ENCODE results near the gene PFDN2. TPM values are rescaled to one million over a fixed set of nuclear protein-coding genes. Genes with fewer than 3 reads are reported as not detected.
"Not testable (repeated sequence)": the region's sequence is repeated elsewhere in the genome, so short reads cannot be mapped to it uniquely, and the experiment has no call there.

Gene PFDN2
- polyA plus RNA-seq, 4 donors = 58.7 to 75.7 (median 73.8) TPM

- DNase-seq (ENCODE audit: low read depth in 4 of 4, low spot score in 3 of 4) = no peak
These were observed 21.9 kb upstream of the PFDN2 start for GRCh38 chr1:161139766-161140165.

- DNase-seq (ENCODE audit: low read depth in 4 of 4, low spot score in 3 of 4) = peak in 1 of 4 donors; percentile 27
These were observed 20.6 kb upstream of the PFDN2 start for GRCh38 chr1:161138431-161138830.

- no peak for DNase-seq (ENCODE audit: low read depth in 4 of 4, low spot score in 3 of 4)
These were observed 20.0 kb upstream of the PFDN2 start for GRCh38 chr1:161137881-161138280.

GRCh38 chr1:161133220-161133740 is 15.4 kb upstream of the PFDN2 start:
- DNase-seq (ENCODE audit: low read depth in 4 of 4, low spot score in 3 of 4) = no peak

GRCh38 chr1:161132410-161133219 is 14.8 kb upstream of the PFDN2 start, which contains the start of gene DEDD:
DEDD (minus strand) TSS chr1:161132667; CDS start chr1:161124462, 8,205 bp downstream.
- DNase-seq (ENCODE audit: low read depth in 4 of 4, low spot score in 3 of 4) = peak; percentile 83 to 91 (median 89)

GRCh38 chr1:161131523-161132409 is 13.9 kb upstream of the PFDN2 start:
- DNase-seq (ENCODE audit: low read depth in 4 of 4, low spot score in 3 of 4) = peak in 1 of 4 donors; percentile 21

GRCh38 chr1:161130266-161130665 is 12.4 kb upstream of the PFDN2 start:
- no peak for DNase-seq (ENCODE audit: low read depth in 4 of 4, low spot score in 3 of 4)

- DNase-seq (ENCODE audit: low read depth in 4 of 4, low spot score in 3 of 4) = no peak
These were observed 11.0 kb upstream of the PFDN2 start for GRCh38 chr1:161128591-161129420.

- no peak for DNase-seq (ENCODE audit: low read depth in 4 of 4, low spot score in 3 of 4)
These were observed 9.8 kb upstream of the PFDN2 start for GRCh38 chr1:161127649-161128048.

GRCh38 chr1:161122967-161123366 is 5.1 kb upstream of the PFDN2 start:
- DNase-seq (ENCODE audit: low read depth in 4 of 4, low spot score in 3 of 4) = no peak

- no peak for DNase-seq (ENCODE audit: low read depth in 4 of 4, low spot score in 3 of 4)
These were observed 4.0 kb upstream of the PFDN2 start for GRCh38 chr1:161121834-161122233.

- no peak for DNase-seq (ENCODE audit: low read depth in 4 of 4, low spot score in 3 of 4)
These were observed 3.3 kb upstream of the PFDN2 start for GRCh38 chr1:161121042-161121650.

GRCh38 chr1:161119092-161119903 is 1.5 kb upstream of the PFDN2 start:
- no peak for DNase-seq (ENCODE audit: low read depth in 4 of 4, low spot score in 3 of 4)

GRCh38 chr1:161115961-161116360 is 1.9 kb downstream of the PFDN2 start:
- not testable (repeated sequence) for DNase-seq (ENCODE audit: low read depth in 4 of 4, low spot score in 3 of 4)

GRCh38 chr1:161115132-161115711 is 2.6 kb downstream of the PFDN2 start:
- no peak for DNase-seq (ENCODE audit: low read depth in 4 of 4, low spot score in 3 of 4)

GRCh38 chr1:161114556-161114955 is 3.3 kb downstream of the PFDN2 start:
- DNase-seq (ENCODE audit: low read depth in 4 of 4, low spot score in 3 of 4) = no peak

GRCh38 chr1:161113915-161114314 is 3.9 kb downstream of the PFDN2 start:
- DNase-seq (ENCODE audit: low read depth in 4 of 4, low spot score in 3 of 4) = no peak

GRCh38 chr1:161111527-161111926 is 6.3 kb downstream of the PFDN2 start:
- no peak for DNase-seq (ENCODE audit: low read depth in 4 of 4, low spot score in 3 of 4)

- DNase-seq (ENCODE audit: low read depth in 4 of 4, low spot score in 3 of 4) = no peak
These were observed 6.7 kb downstream of the PFDN2 start for GRCh38 chr1:161111117-161111516.

All from left renal pelvis (tissue), 4 donors.